Measurements from ENCODE around the gene APOL3.
"Not testable (repeated sequence)": the region's sequence is repeated elsewhere in the genome, so short reads cannot be mapped to it uniquely, and the experiment has no call there.

APOL3 gene

GRCh38 chr22:36155702-36156101 lies 4.9 kb downstream of the APOL3 start:
- TF ChIP-seq CTCF (IDR thresholded peaks at IDR 0.05; ENCODE audit: extremely low read depth, missing control alignments) = no peak
- DNase-seq (ENCODE audit: low spot score) = no peak

GRCh38 chr22:36154423-36154945 lies 6.1 kb downstream of the APOL3 start:
- no peak for DNase-seq (ENCODE audit: low spot score)
- no peak for TF ChIP-seq CTCF (IDR thresholded peaks at IDR 0.05; ENCODE audit: extremely low read depth, missing control alignments)

GRCh38 chr22:36153501-36154422 lies 6.8 kb downstream of the APOL3 start:
- DNase-seq (ENCODE audit: low spot score) = no peak

GRCh38 chr22:36152821-36153220 lies 7.7 kb downstream of the APOL3 start:
- DNase-seq (ENCODE audit: low spot score) = not testable (repeated sequence)

More at GRCh38 chr22:36153501-36154422, 6.8 kb downstream of the APOL3 start:
- TF ChIP-seq CTCF (IDR thresholded peaks at IDR 0.05; ENCODE audit: extremely low read depth, missing control alignments) = no peak

- no peak for TF ChIP-seq CTCF (IDR thresholded peaks at IDR 0.05; ENCODE audit: extremely low read depth, missing control alignments)
- no peak for DNase-seq (ENCODE audit: low spot score)
Measured at GRCh38 chr22:36152088-36152487, 8.5 kb downstream of the APOL3 start.

- TF ChIP-seq CTCF (IDR thresholded peaks at IDR 0.05; ENCODE audit: extremely low read depth, missing control alignments) = no peak
- DNase-seq (ENCODE audit: low spot score) = no peak
Measured at GRCh38 chr22:36151006-36151595, 9.5 kb downstream of the APOL3 start.

- no peak for DNase-seq (ENCODE audit: low spot score)
- TF ChIP-seq CTCF (IDR thresholded peaks at IDR 0.05; ENCODE audit: extremely low read depth, missing control alignments) = no peak
Measured at GRCh38 chr22:36149441-36149840, 11.1 kb downstream of the APOL3 start.
